ENCODE measurements around the gene GASK1A.
"Not testable (repeated sequence)": the region's sequence is repeated elsewhere in the genome, so short reads cannot be mapped to it uniquely, and the experiment has no call there.

The GASK1A gene

DNA sequence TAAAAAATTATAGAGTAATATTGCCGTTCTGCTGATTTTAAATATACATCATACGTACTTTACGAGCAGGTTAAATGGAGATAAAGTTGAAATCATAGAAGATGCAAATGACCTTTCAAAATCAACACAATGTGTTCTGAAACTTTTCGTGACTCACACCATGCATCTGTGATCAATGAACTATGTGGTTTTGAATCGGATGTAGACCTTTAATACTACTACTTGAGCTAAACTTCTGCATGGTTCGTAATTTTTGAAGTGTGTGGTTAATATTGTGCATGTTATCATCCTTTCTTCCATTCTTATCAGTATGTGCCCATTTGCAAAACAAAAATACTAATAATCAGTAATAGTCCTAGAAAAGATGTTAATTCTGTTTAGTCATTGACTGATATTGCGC lies 58.9 kb downstream of the GASK1A start:
- no peak overlapping the region for H3K4me3 ChIP-seq (ENCODE audit: low read length)
- TF ChIP-seq, protein P1, sequence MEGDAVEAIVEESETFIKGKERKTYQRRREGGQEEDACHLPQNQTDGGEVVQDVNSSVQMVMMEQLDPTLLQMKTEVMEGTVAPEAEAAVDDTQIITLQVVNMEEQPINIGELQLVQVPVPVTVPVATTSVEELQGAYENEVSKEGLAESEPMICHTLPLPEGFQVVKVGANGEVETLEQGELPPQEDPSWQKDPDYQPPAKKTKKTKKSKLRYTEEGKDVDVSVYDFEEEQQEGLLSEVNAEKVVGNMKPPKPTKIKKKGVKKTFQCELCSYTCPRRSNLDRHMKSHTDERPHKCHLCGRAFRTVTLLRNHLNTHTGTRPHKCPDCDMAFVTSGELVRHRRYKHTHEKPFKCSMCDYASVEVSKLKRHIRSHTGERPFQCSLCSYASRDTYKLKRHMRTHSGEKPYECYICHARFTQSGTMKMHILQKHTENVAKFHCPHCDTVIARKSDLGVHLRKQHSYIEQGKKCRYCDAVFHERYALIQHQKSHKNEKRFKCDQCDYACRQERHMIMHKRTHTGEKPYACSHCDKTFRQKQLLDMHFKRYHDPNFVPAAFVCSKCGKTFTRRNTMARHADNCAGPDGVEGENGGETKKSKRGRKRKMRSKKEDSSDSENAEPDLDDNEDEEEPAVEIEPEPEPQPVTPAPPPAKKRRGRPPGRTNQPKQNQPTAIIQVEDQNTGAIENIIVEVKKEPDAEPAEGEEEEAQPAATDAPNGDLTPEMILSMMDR (IDR thresholded peaks at IDR 0.05; ENCODE audit: insufficient read depth, low read depth, low read length, missing control alignments) = no peak
- no peak for DNase-seq (ENCODE audit: low read depth)

DNA sequence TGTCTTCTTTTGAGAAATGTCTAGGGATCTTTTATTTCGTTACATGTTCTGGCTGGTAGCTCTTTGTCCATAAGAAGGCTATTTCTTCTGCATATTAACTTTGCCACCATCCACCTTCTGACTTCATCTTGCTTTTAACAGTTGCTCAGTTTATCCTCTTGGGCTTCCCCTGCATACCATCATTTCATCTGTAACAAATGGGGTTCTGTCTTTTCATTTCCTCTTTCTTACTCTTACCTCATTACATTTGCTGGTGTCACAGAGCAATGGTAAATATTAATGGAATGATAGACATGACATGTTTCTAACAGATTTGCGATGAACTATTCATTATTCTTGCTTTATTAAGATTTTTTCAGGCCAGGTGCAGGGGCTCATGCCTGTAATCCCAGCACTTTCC lies 62.4 kb downstream of the GASK1A start:
- TF ChIP-seq, protein P1 (IDR thresholded peaks at IDR 0.05; ENCODE audit: insufficient read depth, low read depth, low read length, missing control alignments) = no peak
- DNase-seq (ENCODE audit: low read depth) = no peak
- H3K4me3 ChIP-seq (ENCODE audit: low read length) = no peak overlapping the region

DNA sequence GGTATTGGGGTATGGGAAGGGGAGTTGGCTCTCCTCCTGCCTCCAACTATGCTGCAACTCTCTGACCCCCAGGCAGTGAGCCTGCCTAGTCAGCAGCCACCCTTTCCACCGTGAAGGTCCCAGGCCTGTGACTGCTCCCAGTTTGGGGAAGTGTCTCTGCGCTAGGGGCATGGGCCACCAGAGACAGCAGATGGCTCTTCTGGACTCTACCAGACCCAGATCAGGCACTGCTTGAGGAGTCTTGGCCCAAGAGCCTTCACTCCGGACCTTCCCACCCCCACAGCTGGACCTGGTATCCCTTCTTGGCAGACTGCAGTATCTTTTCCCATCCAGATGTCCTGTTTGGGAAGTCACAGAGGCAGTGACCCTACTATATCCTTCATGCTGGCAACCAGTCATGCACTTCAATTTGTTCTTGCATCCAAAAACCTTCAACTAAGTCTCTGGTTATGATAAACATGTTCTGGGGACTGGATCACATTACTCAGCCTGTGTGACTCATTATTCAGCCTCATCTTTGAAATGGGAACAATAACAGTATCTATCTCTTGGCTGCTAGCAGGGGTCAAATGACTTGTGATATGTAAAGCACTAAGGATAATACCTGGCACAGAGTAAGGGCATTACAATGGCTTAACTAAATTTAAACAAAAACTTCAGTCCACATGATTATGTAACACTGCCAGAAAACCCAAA lies 64.1 kb downstream of the GASK1A start:
- no peak overlapping the region for H3K4me3 ChIP-seq (ENCODE audit: low read length)
- no peak for DNase-seq (ENCODE audit: low read depth)
- TF ChIP-seq, protein P1 (IDR thresholded peaks at IDR 0.05; ENCODE audit: insufficient read depth, low read depth, low read length, missing control alignments) = no peak

DNA sequence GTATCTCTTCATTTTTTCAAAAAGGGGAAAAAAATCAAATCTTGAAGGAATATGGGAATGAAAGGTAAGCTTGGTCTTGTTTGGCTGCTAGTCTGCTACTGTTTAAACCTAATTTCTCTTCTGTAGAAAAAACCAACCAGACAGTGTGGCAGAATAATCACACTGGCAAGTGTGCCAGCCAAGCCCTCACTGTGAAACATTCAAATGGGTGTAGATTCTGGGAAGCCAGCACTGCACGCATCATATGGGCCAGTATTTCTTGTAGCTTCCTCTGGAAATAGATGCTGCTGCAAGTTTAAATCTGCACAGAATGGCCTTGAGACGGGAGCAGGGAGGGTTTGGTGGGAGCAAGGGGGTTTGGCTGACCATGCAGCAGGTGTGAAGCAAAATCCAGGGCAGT lies 64.7 kb downstream of the GASK1A start:
- no peak overlapping the region for H3K4me3 ChIP-seq (ENCODE audit: low read length)
- no peak for DNase-seq (ENCODE audit: low read depth)
- TF ChIP-seq, protein P1 (IDR thresholded peaks at IDR 0.05; ENCODE audit: insufficient read depth, low read depth, low read length, missing control alignments) = no peak

DNA sequence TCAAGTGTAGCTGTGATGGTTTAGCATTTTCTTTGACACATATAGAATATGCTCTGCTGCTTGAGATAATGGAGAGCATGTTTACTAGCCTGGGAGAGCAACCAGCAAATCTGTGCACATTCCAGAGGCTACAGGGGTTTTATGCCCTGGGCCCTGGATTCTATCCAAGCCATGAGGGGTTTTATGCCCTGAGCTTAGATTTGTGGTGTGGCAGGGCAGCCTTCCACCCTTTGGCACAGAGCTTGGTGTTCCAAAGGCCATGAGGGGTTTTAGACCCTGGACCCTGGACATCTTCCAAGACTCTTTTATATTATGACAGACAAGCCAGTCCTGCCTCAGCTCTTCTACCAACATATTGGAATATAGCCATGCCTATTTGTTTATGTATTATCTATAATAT lies 66.0 kb downstream of the GASK1A start:
- H3K4me3 ChIP-seq (ENCODE audit: low read length); DNase-seq (ENCODE audit: low read depth): not testable (repeated sequence)

DNA sequence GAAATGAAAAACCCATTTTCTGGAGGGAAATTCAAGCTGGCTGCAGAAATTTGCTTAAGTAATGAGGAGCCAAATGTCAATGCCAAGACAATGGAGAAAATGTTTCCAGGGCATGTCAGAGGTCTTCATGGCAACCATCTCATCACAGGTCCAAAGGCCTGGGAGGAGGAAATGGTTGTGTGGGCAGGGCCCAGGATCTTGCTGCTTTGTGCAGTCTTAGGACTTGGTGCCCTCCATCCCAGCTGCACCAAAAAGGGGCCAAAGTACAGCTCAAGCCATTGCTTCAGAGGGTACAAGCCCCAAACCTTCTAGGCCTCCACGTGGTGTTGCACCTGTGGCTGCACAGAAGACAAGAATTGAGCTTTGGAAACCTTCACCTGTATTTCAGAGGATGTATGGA lies 67.5 kb downstream of the GASK1A start:
- DNase-seq (ENCODE audit: low read depth) = no peak
- H3K4me3 ChIP-seq (ENCODE audit: low read length) = no peak overlapping the region
- TF ChIP-seq, protein P1 (IDR thresholded peaks at IDR 0.05; ENCODE audit: insufficient read depth, low read depth, low read length, missing control alignments) = no peak

DNA sequence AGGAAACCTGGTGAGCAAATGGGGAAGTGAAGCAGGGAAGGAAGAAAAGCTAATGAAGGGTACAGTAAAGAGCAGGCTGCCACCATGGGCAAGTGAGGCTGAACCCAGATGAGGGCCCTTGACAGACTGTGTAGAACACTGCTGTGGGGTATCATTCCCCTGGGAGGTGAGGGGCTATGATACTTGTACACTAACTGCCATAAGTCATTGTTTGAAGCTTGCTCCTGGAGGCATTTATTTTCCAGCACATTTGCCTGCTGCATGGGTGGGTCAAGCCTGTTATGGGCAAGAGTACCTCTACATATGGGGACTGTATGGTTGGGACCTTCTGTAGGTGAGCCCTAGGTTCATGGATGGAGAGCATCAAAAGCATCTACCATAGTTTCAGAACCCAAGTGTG lies 69.4 kb downstream of the GASK1A start:
- TF ChIP-seq, protein P1 (IDR thresholded peaks at IDR 0.05; ENCODE audit: insufficient read depth, low read depth, low read length, missing control alignments) = no peak
- H3K4me3 ChIP-seq (ENCODE audit: low read length) = no peak overlapping the region
- DNase-seq (ENCODE audit: low read depth) = no peak

Measured in epithelial cell of esophagus (primary cell).